Fibroblast of lung (primary cell): ENCODE measurements around the gene FGF13. TPM values are rescaled to one million over a fixed set of nuclear protein-coding genes. Genes with fewer than 3 reads are reported as not detected.

Experiments used
- DNase-seq, 2 donors: peaks; one replicate each; pipeline versions ENCODE4 v3.0.0 to v3.0.0-alpha.2; 2010; ENCODE audit warnings: low read depth in 2 of 2
- H2AFZ ChIP-seq: 2 replicates; pipeline ENCODE4 v1.5.1; 2012; ENCODE audit warnings: low read length, control low read depth, inconsistent platforms
- H3K27ac ChIP-seq: 2 replicates; pipeline ENCODE4 v1.5.1; 2011; ENCODE audit warnings: low read length, control low read depth; ENCODE audit not compliant: insufficient read depth
- H3K27me3 ChIP-seq: 2 replicates; pipeline ENCODE4 v1.5.1; 2011; ENCODE audit warnings: mild to moderate bottlenecking, low read length; ENCODE audit not compliant: control insufficient read depth, insufficient read depth
- H3K36me3 ChIP-seq: 2 replicates; pipeline ENCODE4 v1.5.1; 2011; ENCODE audit warnings: low read length; ENCODE audit not compliant: control insufficient read depth, insufficient read depth
- H3K4me1 ChIP-seq: 2 replicates; pipeline ENCODE4 v1.5.1; 2011; ENCODE audit warnings: low read length; ENCODE audit not compliant: control insufficient read depth, insufficient read depth; ENCODE audit errors: extremely low read depth
- H3K4me2 ChIP-seq: 2 replicates; pipeline ENCODE4 v1.5.1; 2011; ENCODE audit warnings: low read length, control low read depth; ENCODE audit not compliant: insufficient read depth; ENCODE audit errors: extremely low read depth
- H3K4me3 ChIP-seq, 4 experiments: fragments of 200-600 bp in 1 of 4; sonication (generic) in 1 of 4; replicated peaks in 1 of 4; 2 replicates each; pipeline ENCODE4 v1.5.1; 2011 to 2016; ENCODE audit warnings: low read length in 4 of 4, low read depth in 3 of 4, mild to moderate bottlenecking in 3 of 4, control low read depth in 2 of 4, inconsistent platforms in 1 of 4, mixed read lengths in 1 of 4; ENCODE audit not compliant: insufficient read depth in 1 of 4; ENCODE audit errors: control extremely low read depth in 1 of 4
- H3K79me2 ChIP-seq: 2 replicates; pipeline ENCODE4 v1.5.1; 2012; ENCODE audit warnings: mild to moderate bottlenecking, low read length, inconsistent platforms; ENCODE audit not compliant: control insufficient read depth, insufficient read depth
- H3K9ac ChIP-seq: 2 replicates; pipeline ENCODE4 v1.5.1; 2011; ENCODE audit warnings: mild to moderate bottlenecking, low read length, control low read depth; ENCODE audit not compliant: insufficient read depth
- H3K9me3 ChIP-seq: 2 replicates; pipeline ENCODE4 v1.5.1; 2012; ENCODE audit warnings: low read depth, low read length; ENCODE audit not compliant: control insufficient read depth, insufficient read depth
- H4K20me1 ChIP-seq: 2 replicates; pipeline ENCODE4 v1.5.1; 2011; ENCODE audit warnings: low read length; ENCODE audit not compliant: control insufficient read depth, insufficient read depth; ENCODE audit errors: extremely low read depth
- EZH2 ChIP-seq: IDR thresholded peaks from 2 replicates; pipeline ENCODE4 v1.5.1; 2012; ENCODE audit warnings: low read length, control low read depth, mild to moderate bottlenecking; ENCODE audit errors: missing control alignments
- polyA plus RNA-seq, 2 donors: library from polyadenylated mRNA; depleted of rRNA in 1 of 2; stranded (reverse) in 1 of 2; unstranded in 1 of 2; fragments of >200 nt; gene quantifications; 2 replicates each; pipeline ENCODE4 v1.2.1, GENCODE V29; 2011 to 2012; ENCODE audit warnings: missing spikeins in 1 of 2
- total RNA-seq: library from RNA; depleted of rRNA; stranded (reverse); fragments of >200 nt; gene quantifications from 2 replicates; pipeline ENCODE4 v1.2.1, GENCODE V29; 2014
- TF ChIP-seq, protein P1 (sequence below), 2 donors: IDR thresholded peaks in 1 of 2; conservative IDR thresholded peaks in 1 of 2; 1 replicate in 1 of 2; 2 replicates in 1 of 2; pipeline ENCODE4 v1.5.1; 2011 to 2012; ENCODE audit warnings: low read length in 2 of 2, control low read depth in 1 of 2, inconsistent platforms in 1 of 2, low read depth in 1 of 2, mild to moderate bottlenecking in 1 of 2

FGF13 gene
- total and polyA plus RNA-seq, 2 donors (not counting 1 experiment from before 2014, with no cell fraction given) = 2.5 to 9.6 TPM

DNA sequence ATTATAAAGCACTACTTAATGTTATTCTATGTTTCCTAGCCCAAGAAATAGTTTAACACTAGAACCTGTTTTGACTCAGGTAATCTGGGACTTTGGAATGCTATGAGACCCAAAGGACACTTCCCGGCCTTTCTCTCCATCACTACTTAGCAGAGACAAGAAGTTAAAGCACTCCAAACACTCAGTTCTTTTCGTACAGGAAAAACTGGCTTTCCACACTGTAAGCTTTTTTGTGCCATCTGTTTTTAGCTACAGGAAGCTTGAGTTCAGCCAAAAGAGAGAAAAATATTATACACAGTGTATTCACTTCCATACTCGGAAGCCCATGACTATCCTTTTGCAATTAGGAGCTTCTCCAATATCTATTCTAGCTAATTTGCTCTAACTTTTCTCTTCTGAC, 7.9 kb upstream of the FGF13 start:
- no peak overlapping the region for H3K27ac ChIP-seq
- H3K4me3 ChIP-seq = no peak overlapping the region
- no peak overlapping the region for H3K4me2 ChIP-seq
- DNase-seq = no peak
- TF ChIP-seq, protein P1, sequence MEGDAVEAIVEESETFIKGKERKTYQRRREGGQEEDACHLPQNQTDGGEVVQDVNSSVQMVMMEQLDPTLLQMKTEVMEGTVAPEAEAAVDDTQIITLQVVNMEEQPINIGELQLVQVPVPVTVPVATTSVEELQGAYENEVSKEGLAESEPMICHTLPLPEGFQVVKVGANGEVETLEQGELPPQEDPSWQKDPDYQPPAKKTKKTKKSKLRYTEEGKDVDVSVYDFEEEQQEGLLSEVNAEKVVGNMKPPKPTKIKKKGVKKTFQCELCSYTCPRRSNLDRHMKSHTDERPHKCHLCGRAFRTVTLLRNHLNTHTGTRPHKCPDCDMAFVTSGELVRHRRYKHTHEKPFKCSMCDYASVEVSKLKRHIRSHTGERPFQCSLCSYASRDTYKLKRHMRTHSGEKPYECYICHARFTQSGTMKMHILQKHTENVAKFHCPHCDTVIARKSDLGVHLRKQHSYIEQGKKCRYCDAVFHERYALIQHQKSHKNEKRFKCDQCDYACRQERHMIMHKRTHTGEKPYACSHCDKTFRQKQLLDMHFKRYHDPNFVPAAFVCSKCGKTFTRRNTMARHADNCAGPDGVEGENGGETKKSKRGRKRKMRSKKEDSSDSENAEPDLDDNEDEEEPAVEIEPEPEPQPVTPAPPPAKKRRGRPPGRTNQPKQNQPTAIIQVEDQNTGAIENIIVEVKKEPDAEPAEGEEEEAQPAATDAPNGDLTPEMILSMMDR (conservative IDR thresholded peaks at IDR 0.05 in 1 of 2, IDR thresholded peaks at IDR 0.05 in 1 of 2; ENCODE audit: low read depth in 1 of 2, low read length in 2 of 2) = no peak
- no peak for TF ChIP-seq EZH2
- no peaks in the 10 kb centered on the region for H3K27me3 ChIP-seq
- no peaks in the 10 kb centered on the region for H3K79me2 ChIP-seq
- H4K20me1 ChIP-seq = no peaks in the 10 kb centered on the region
- no peaks in the 10 kb centered on the region for H3K9me3 ChIP-seq
- no peak overlapping the region for H2AFZ ChIP-seq
- H3K36me3 ChIP-seq = no peaks in the 10 kb centered on the region
- no peaks in the 10 kb centered on the region for H3K4me1 ChIP-seq
- H3K9ac ChIP-seq = no peak overlapping the region

DNA sequence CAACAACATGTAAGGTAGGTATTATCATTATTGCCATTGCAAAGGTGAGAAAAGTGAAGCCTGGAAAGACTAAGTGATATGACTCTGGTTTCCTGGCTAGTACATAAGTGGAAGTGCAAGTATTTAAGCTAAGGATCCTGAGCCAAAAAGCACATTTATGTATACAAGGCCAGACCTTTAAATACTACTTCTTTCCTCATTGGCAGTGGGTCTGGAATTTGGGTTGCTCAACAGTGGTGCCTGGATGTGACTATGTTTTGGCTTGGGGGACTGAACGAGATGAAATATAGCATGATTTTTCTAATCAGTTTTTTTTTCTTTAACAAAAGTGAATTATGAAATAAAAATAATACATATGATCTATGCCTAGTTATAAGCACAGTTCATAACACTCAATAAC, 7.4 kb upstream of the FGF13 start:
- no peak overlapping the region for H2AFZ ChIP-seq
- DNase-seq = no peak
- no peaks in the 10 kb centered on the region for H3K9me3 ChIP-seq

DNA sequence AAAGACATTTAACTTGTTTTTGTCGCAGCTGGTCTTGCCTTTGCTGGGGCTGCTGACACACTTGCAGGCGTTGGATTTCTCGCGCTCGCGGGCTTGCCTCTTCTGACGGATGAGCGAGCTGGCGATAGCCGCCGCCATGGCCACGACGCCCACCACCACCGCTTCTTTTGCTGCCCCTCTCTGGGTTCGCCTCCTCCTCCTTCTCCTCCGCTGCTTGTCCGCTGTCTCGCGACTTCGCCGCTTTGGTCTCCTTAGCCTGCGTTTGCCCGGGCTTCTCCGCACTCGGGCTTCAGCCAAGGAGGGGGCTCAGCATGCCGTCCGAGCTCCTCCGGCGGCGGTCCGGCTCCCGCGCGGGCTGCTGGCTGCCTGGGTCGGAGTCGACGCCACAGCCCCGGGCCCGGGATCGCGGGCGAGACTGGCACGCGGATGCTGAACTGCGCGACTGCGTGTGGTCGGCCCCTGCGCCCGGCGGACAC, 613 bp downstream of the FGF13 start:
- Histone ChIP-seq H3K27me3 (no peaks in the 10 kb centered on the region), H3K4me1 (no peaks in the 10 kb centered on the region), H4K20me1 (no peaks in the 10 kb centered on the region), H3K9me3 (no peaks in the 10 kb centered on the region), H3K4me2 (no peak overlapping the region), H2AFZ (no peak overlapping the region), H3K27ac (no peak overlapping the region), H3K79me2 (no peaks in the 10 kb centered on the region), H3K9ac (no peak overlapping the region), H3K36me3 (no peaks in the 10 kb centered on the region), H3K4me3 (peak overlapping the region in 2 of 4 experiments; percentile 16 to 41)
- peak in 1 of 2 donors; percentile 9 for DNase-seq
- no peak for TF ChIP-seq EZH2
- TF ChIP-seq, protein P1 (conservative IDR thresholded peaks at IDR 0.05 in 1 of 2, IDR thresholded peaks at IDR 0.05 in 1 of 2; ENCODE audit: low read depth in 1 of 2, low read length in 2 of 2) = no peak

More for the DNA sequence above, 7.4 kb upstream of the FGF13 start:
- Histone ChIP-seq H3K27me3 (no peaks in the 10 kb centered on the region), H4K20me1 (no peaks in the 10 kb centered on the region), H3K27ac (no peak overlapping the region), H3K36me3 (no peaks in the 10 kb centered on the region), H3K79me2 (no peaks in the 10 kb centered on the region), H3K4me3 (no peak overlapping the region), H3K4me2 (no peak overlapping the region), H3K9ac (no peak overlapping the region), H3K4me1 (no peaks in the 10 kb centered on the region)
- TF ChIP-seq, protein P1 (conservative IDR thresholded peaks at IDR 0.05 in 1 of 2, IDR thresholded peaks at IDR 0.05 in 1 of 2; ENCODE audit: low read depth in 1 of 2, low read length in 2 of 2) = no peak
- no peak for TF ChIP-seq EZH2
